GM21381 (cell line): ENCODE data around the gene LAMA2.

Experiments used
- ATAC-seq: cut with Tn5 transposase; IDR thresholded peaks from one replicate; pipeline ENCODE4 v1.9.1; 2021; ENCODE audit warnings: mild to moderate bottlenecking, moderate library complexity; ENCODE audit not compliant: unreplicated experiment

The LAMA2 gene

GRCh38 chr6:128903715-128904114 lies 20.8 kb downstream of the LAMA2 start:
- no peak for ATAC-seq

- ATAC-seq = no peak
These were observed 31.1 kb downstream of the LAMA2 start for GRCh38 chr6:128914051-128914450.

GRCh38 chr6:128918886-128919285 lies 35.9 kb downstream of the LAMA2 start:
- ATAC-seq = no peak

GRCh38 chr6:128919412-128920180 lies 36.7 kb downstream of the LAMA2 start:
- no peak for ATAC-seq

- ATAC-seq = no peak
These were observed 42.8 kb downstream of the LAMA2 start for GRCh38 chr6:128925765-128926164.

- no peak for ATAC-seq
These were observed 46.9 kb downstream of the LAMA2 start for GRCh38 chr6:128929869-128930268.

- ATAC-seq = no peak
These were observed 47.4 kb downstream of the LAMA2 start for GRCh38 chr6:128930321-128930720.

GRCh38 chr6:128932061-128932460 lies 49.1 kb downstream of the LAMA2 start:
- ATAC-seq = no peak

- no peak for ATAC-seq
These were observed 67.9 kb downstream of the LAMA2 start for GRCh38 chr6:128950864-128951263.

- no peak for ATAC-seq
These were observed 70.0 kb downstream of the LAMA2 start for GRCh38 chr6:128952902-128953301.

- no peak for ATAC-seq
These were observed 71.5 kb downstream of the LAMA2 start for GRCh38 chr6:128954308-128955043.

GRCh38 chr6:128963561-128963960 lies 80.6 kb downstream of the LAMA2 start:
- no peak for ATAC-seq

- no peak for ATAC-seq
These were observed 81.4 kb downstream of the LAMA2 start for GRCh38 chr6:128964233-128964755.

- no peak for ATAC-seq
These were observed 81.8 kb downstream of the LAMA2 start for GRCh38 chr6:128964771-128965170.

- no peak for ATAC-seq
These were observed 84.0 kb downstream of the LAMA2 start for GRCh38 chr6:128966934-128967333.

- no peak for ATAC-seq
These were observed 96.1 kb downstream of the LAMA2 start for GRCh38 chr6:128979071-128979470.

GRCh38 chr6:128981716-128982115 lies 98.8 kb downstream of the LAMA2 start:
- ATAC-seq = no peak

GRCh38 chr6:128990360-128990759 lies 107.4 kb downstream of the LAMA2 start:
- ATAC-seq = no peak

GRCh38 chr6:128990915-128991314 lies 108.0 kb downstream of the LAMA2 start:
- no peak for ATAC-seq

GRCh38 chr6:128993166-128993565 lies 110.2 kb downstream of the LAMA2 start:
- ATAC-seq = no peak

- ATAC-seq = no peak
These were observed 114.9 kb downstream of the LAMA2 start for GRCh38 chr6:128997880-128998279.
